ENCODE results near the gene VEPH1. TPM values are rescaled to one million over a fixed set of nuclear protein-coding genes. Genes with fewer than 3 reads are reported as not detected.

The VEPH1 gene
- total and polyA plus RNA-seq, 5 donors from 2014 or later = 2.6 TPM; not detected in 4

- H3K36me3 ChIP-seq (ENCODE audit: control insufficient read depth, insufficient read depth, low read length) = no peaks in the 10 kb centered on the region
- Mint-ChIP-seq H3K4me3 (no peak overlapping the region), H3K27me3 (no peaks in the 10 kb centered on the region), H3K36me3 (no peaks in the 10 kb centered on the region), H3K4me1 (no peaks in the 10 kb centered on the region), H3K27ac (no peak overlapping the region), H3K9me3 (peaks cover 0 to 3% (median 0%) of the 10 kb centered on the region in 7 donors)
- H3K27me3 ChIP-seq (ENCODE audit: control insufficient read depth, insufficient read depth, low read length) = peaks cover 1% of the 10 kb centered on the region
- no peak overlapping the region for H3K27ac ChIP-seq (ENCODE audit: insufficient read depth, low read length, poor library complexity, severe bottlenecking)
- H3K4me3 ChIP-seq (ENCODE audit: low read depth, low read length) = no peak overlapping the region
- H3K4me1 ChIP-seq (ENCODE audit: control insufficient read depth, insufficient read depth, low read length, poor library complexity, severe bottlenecking) = no peaks in the 10 kb centered on the region
- peak in 1 of 2 donors; percentile 28 for ATAC-seq (ENCODE audit: low read depth in 2 of 2)
- H3K9me3 ChIP-seq (ENCODE audit: control insufficient read depth in 2 of 2, low read length in 2 of 2) = no peaks in the 10 kb centered on the region
- no peak for DNase-seq
These were observed 94.6 kb downstream of the VEPH1 start for GRCh38 chr3:157408499-157409149.

GRCh38 chr3:157407769-157408168 is 95.4 kb downstream of the VEPH1 start:
- Histone ChIP-seq H3K27ac (ENCODE audit: insufficient read depth, low read length, poor library complexity, severe bottlenecking) (no peak overlapping the region), H3K4me3 (ENCODE audit: low read depth, low read length) (no peak overlapping the region), H3K36me3 (ENCODE audit: control insufficient read depth, insufficient read depth, low read length) (no peaks in the 10 kb centered on the region), H3K9me3 (ENCODE audit: control insufficient read depth in 2 of 2, low read length in 2 of 2) (no peaks in the 10 kb centered on the region), H3K27me3 (ENCODE audit: control insufficient read depth, insufficient read depth, low read length) (peaks cover 1% of the 10 kb centered on the region), H3K4me1 (ENCODE audit: control insufficient read depth, insufficient read depth, low read length, poor library complexity, severe bottlenecking) (no peaks in the 10 kb centered on the region)
- DNase-seq (no peak), ATAC-seq (ENCODE audit: low read depth in 2 of 2) (no peak)
- Mint-ChIP-seq H3K4me1 (no peaks in the 10 kb centered on the region), H3K9me3 (peaks cover 0 to 3% (median 0%) of the 10 kb centered on the region in 7 donors), H3K27ac (no peak overlapping the region), H3K4me3 (no peak overlapping the region), H3K36me3 (no peaks in the 10 kb centered on the region), H3K27me3 (no peaks in the 10 kb centered on the region)

GRCh38 chr3:157406394-157406793 is 96.8 kb downstream of the VEPH1 start:
- H3K4me3 Mint-ChIP-seq = no peak overlapping the region
- H3K9me3 Mint-ChIP-seq = peaks cover 0 to 3% (median 0%) of the 10 kb centered on the region in 7 donors
- ATAC-seq (ENCODE audit: low read depth in 2 of 2) = no peak
- no peak overlapping the region for H3K27ac Mint-ChIP-seq
- Histone ChIP-seq H3K27ac (ENCODE audit: insufficient read depth, low read length, poor library complexity, severe bottlenecking) (no peak overlapping the region), H3K4me1 (ENCODE audit: control insufficient read depth, insufficient read depth, low read length, poor library complexity, severe bottlenecking) (no peaks in the 10 kb centered on the region), H3K27me3 (ENCODE audit: control insufficient read depth, insufficient read depth, low read length) (peaks cover 1% of the 10 kb centered on the region), H3K9me3 (ENCODE audit: control insufficient read depth in 2 of 2, low read length in 2 of 2) (no peaks in the 10 kb centered on the region), H3K36me3 (ENCODE audit: control insufficient read depth, insufficient read depth, low read length) (no peaks in the 10 kb centered on the region), H3K4me3 (ENCODE audit: low read depth, low read length) (no peak overlapping the region)
- DNase-seq = no peak
- no peaks in the 10 kb centered on the region for H3K36me3 Mint-ChIP-seq
- no peaks in the 10 kb centered on the region for H3K4me1 Mint-ChIP-seq
- H3K27me3 Mint-ChIP-seq = no peaks in the 10 kb centered on the region

- ATAC-seq (ENCODE audit: low read depth in 2 of 2) (no peak), DNase-seq (no peak)
- Histone ChIP-seq H3K9me3 (ENCODE audit: control insufficient read depth in 2 of 2, low read length in 2 of 2) (no peaks in the 10 kb centered on the region), H3K27ac (ENCODE audit: insufficient read depth, low read length, poor library complexity, severe bottlenecking) (no peak overlapping the region), H3K4me1 (ENCODE audit: control insufficient read depth, insufficient read depth, low read length, poor library complexity, severe bottlenecking) (no peaks in the 10 kb centered on the region), H3K36me3 (ENCODE audit: control insufficient read depth, insufficient read depth, low read length) (no peaks in the 10 kb centered on the region), H3K4me3 (ENCODE audit: low read depth, low read length) (no peak overlapping the region), H3K27me3 (ENCODE audit: control insufficient read depth, insufficient read depth, low read length) (peaks cover 1% of the 10 kb centered on the region)
- H3K9me3 Mint-ChIP-seq = peaks cover 0 to 3% (median 0%) of the 10 kb centered on the region in 7 donors
- H3K4me1 Mint-ChIP-seq = no peaks in the 10 kb centered on the region
- H3K36me3 Mint-ChIP-seq = no peaks in the 10 kb centered on the region
- no peak overlapping the region for H3K4me3 Mint-ChIP-seq
- no peaks in the 10 kb centered on the region for H3K27me3 Mint-ChIP-seq
- no peak overlapping the region for H3K27ac Mint-ChIP-seq
These were observed 97.8 kb downstream of the VEPH1 start for GRCh38 chr3:157405457-157405856.

DNA sequence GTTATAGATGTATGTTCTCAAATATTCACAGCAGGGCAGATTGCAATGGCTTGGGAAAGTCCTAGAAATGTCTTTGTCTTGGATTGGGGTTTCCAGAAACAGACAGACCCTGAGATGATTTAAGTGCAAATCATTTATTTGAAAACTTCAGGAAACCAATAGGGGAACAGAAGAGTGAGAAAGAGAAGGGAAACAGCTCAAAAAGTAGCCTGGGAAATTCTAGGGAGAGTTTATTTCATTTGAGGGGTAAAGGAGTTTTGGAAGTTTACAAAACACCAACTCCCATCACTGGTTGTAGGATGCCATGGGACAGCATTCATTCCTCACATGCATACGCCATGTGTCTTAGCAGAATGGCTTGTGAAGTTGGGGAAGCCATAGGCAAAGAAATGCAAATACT is 98.8 kb downstream of the VEPH1 start:
- H3K4me1 ChIP-seq (ENCODE audit: control insufficient read depth, insufficient read depth, low read length, poor library complexity, severe bottlenecking) = no peaks in the 10 kb centered on the region
- no peak overlapping the region for H3K4me3 Mint-ChIP-seq
- H3K27me3 Mint-ChIP-seq = no peaks in the 10 kb centered on the region
- no peak overlapping the region for H3K4me3 ChIP-seq (ENCODE audit: low read depth, low read length)
- peaks cover 0 to 3% (median 0%) of the 10 kb centered on the region in 7 donors for H3K9me3 Mint-ChIP-seq
- DNase-seq (no peak), ATAC-seq (ENCODE audit: low read depth in 2 of 2) (no peak)
- H3K36me3 ChIP-seq (ENCODE audit: control insufficient read depth, insufficient read depth, low read length) = no peaks in the 10 kb centered on the region
- H3K27me3 ChIP-seq (ENCODE audit: control insufficient read depth, insufficient read depth, low read length) = peaks cover 1% of the 10 kb centered on the region
- H3K4me1 Mint-ChIP-seq = no peaks in the 10 kb centered on the region
- H3K9me3 ChIP-seq (ENCODE audit: control insufficient read depth in 2 of 2, low read length in 2 of 2) = no peaks in the 10 kb centered on the region
- no peaks in the 10 kb centered on the region for H3K36me3 Mint-ChIP-seq
- H3K27ac ChIP-seq (ENCODE audit: insufficient read depth, low read length, poor library complexity, severe bottlenecking) = no peak overlapping the region
- H3K27ac Mint-ChIP-seq = no peak overlapping the region

DNA sequence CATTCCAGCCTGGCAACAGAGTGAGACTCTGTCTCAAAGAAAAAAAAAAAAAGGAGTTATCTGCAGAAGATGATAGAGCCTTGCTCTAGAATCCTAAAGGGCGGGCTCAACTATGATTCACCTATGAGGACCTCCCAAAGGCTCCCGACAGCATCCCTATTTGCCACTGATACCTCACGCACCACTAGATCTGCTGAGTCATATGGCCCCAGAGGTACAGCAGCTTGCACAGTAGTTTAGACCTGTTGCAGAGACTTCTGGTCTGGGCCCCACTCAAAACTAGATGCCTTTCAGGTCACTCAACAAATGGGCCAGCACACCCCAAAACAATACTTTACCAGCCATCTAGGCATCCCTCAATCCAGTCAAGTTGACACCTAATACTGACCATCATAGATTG is 104.6 kb downstream of the VEPH1 start:
- DNase-seq (no peak), ATAC-seq (ENCODE audit: low read depth in 2 of 2) (no peak)
- H3K36me3 Mint-ChIP-seq = no peaks in the 10 kb centered on the region
- Histone ChIP-seq H3K4me3 (ENCODE audit: low read depth, low read length) (no peak overlapping the region), H3K9me3 (ENCODE audit: control insufficient read depth in 2 of 2, low read length in 2 of 2) (no peaks in the 10 kb centered on the region), H3K27me3 (ENCODE audit: control insufficient read depth, insufficient read depth, low read length) (no peaks in the 10 kb centered on the region), H3K27ac (ENCODE audit: insufficient read depth, low read length, poor library complexity, severe bottlenecking) (no peak overlapping the region), H3K4me1 (ENCODE audit: control insufficient read depth, insufficient read depth, low read length, poor library complexity, severe bottlenecking) (no peaks in the 10 kb centered on the region), H3K36me3 (ENCODE audit: control insufficient read depth, insufficient read depth, low read length) (no peaks in the 10 kb centered on the region)
- no peak overlapping the region for H3K27ac Mint-ChIP-seq
- H3K4me3 Mint-ChIP-seq = no peak overlapping the region
- no peaks in the 10 kb centered on the region for H3K4me1 Mint-ChIP-seq
- H3K9me3 Mint-ChIP-seq = peaks cover 0 to 3% (median 0%) of the 10 kb centered on the region in 7 donors
- H3K27me3 Mint-ChIP-seq = no peaks in the 10 kb centered on the region

GRCh38 chr3:157394411-157394810 is 108.8 kb downstream of the VEPH1 start:
- DNase-seq (no peak), ATAC-seq (ENCODE audit: low read depth in 2 of 2) (no peak)
- H3K4me3 Mint-ChIP-seq = no peak overlapping the region
- H3K36me3 Mint-ChIP-seq = no peaks in the 10 kb centered on the region
- peaks cover 0 to 5% (median 0%) of the 10 kb centered on the region in 7 donors for H3K9me3 Mint-ChIP-seq
- H3K27me3 ChIP-seq (ENCODE audit: control insufficient read depth, insufficient read depth, low read length) = no peaks in the 10 kb centered on the region
- no peak overlapping the region for H3K27ac Mint-ChIP-seq
- H3K36me3 ChIP-seq (ENCODE audit: control insufficient read depth, insufficient read depth, low read length) = no peaks in the 10 kb centered on the region
- H3K27me3 Mint-ChIP-seq = no peaks in the 10 kb centered on the region
- no peak overlapping the region for H3K27ac ChIP-seq (ENCODE audit: insufficient read depth, low read length, poor library complexity, severe bottlenecking)
- H3K4me1 Mint-ChIP-seq = no peaks in the 10 kb centered on the region
- H3K9me3 ChIP-seq (ENCODE audit: control insufficient read depth in 2 of 2, low read length in 2 of 2) = no peaks in the 10 kb centered on the region
- H3K4me3 ChIP-seq (ENCODE audit: low read depth, low read length) = no peak overlapping the region
- H3K4me1 ChIP-seq (ENCODE audit: control insufficient read depth, insufficient read depth, low read length, poor library complexity, severe bottlenecking) = no peaks in the 10 kb centered on the region

DNA sequence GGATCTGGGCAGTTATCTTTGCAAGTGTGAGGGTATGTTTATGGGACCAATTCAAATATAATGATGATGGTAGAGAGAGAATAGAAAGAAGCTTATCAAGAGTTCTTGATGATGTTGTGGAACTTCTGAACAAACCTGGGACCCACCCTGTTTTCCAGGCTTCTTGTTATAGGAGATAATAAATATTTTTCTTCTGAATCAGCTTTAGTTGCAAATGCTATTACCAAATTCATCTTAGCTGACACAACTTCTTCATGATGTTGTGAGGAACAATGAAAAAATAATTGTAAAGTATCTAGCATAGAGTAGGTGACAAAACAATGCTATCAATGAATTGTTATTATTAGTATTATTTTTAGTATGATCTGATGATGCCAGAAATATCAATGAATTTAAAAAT is 110.1 kb downstream of the VEPH1 start:
- H3K27me3 Mint-ChIP-seq = no peaks in the 10 kb centered on the region
- no peaks in the 10 kb centered on the region for H3K4me1 ChIP-seq (ENCODE audit: control insufficient read depth, insufficient read depth, low read length, poor library complexity, severe bottlenecking)
- H3K27ac ChIP-seq (ENCODE audit: insufficient read depth, low read length, poor library complexity, severe bottlenecking) = no peak overlapping the region
- no peaks in the 10 kb centered on the region for H3K9me3 ChIP-seq (ENCODE audit: control insufficient read depth in 2 of 2, low read length in 2 of 2)
- H3K4me1 Mint-ChIP-seq = no peaks in the 10 kb centered on the region
- H3K36me3 ChIP-seq (ENCODE audit: control insufficient read depth, insufficient read depth, low read length) = no peaks in the 10 kb centered on the region
- no peak overlapping the region for H3K4me3 Mint-ChIP-seq
- no peak overlapping the region for H3K4me3 ChIP-seq (ENCODE audit: low read depth, low read length)
- peaks cover 0 to 5% (median 0%) of the 10 kb centered on the region in 7 donors for H3K9me3 Mint-ChIP-seq
- H3K27me3 ChIP-seq (ENCODE audit: control insufficient read depth, insufficient read depth, low read length) = no peaks in the 10 kb centered on the region
- DNase-seq (no peak), ATAC-seq (ENCODE audit: low read depth in 2 of 2) (no peak)
- H3K27ac Mint-ChIP-seq = no peak overlapping the region
- no peaks in the 10 kb centered on the region for H3K36me3 Mint-ChIP-seq
